Measurements from ENCODE around the gene MRTFA.

MRTFA gene

DNA sequence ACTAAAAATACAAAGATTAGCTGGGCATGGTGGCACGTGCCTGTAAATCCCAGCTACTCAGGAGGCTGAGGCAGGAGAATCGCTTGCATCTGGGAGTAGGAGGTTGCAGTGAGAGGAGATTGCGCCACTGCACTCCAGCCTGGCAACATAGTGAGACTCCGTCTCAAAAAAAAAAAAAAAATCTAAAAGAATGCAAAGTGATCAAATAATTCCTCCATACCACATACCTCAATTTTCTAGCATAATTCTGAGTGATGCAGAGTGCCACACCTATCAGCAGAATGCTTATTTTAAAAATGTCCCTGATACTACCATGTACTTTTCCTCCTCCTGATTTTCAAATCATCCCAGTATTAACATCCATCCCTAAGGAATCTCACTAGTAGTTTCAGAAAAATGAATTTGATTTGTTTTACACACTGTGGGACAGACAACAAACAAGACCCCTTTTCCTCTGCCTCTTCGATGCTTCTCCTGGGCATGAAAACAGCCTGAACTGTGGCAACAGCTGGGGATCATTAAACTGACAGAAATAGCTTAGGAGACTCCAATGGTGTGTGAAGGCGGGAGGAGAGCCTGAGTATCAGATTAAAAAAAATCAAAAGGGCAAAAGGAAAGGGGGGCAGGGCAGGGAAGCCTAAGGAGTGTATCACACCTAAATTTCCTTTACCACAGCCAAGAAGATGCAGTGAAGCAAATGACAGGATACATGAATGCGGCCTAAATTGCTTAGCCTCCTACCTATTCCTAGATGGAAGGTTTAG lies 151.4 kb downstream of the MRTFA start:
- no peak for DNase-seq

DNA sequence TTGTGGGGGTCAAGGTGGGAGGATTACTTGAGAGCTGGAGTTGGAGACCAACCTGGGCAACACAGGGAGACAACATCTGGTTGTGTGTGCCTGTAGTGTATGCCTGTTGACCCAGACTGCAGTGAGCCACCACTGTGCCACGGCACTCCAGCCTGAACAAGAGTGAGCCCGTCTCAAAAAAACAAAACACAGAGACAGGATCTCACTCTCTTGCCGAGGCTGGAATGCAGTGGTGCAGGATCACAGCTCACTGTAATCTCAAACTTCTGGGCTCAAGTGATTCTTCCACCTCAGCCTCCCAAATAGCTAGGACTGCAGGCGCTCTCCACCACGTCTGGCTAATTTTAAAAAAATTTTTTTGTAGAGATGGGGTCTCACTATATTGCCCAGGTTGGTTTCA lies 153.6 kb downstream of the MRTFA start:
- DNase-seq: no peak

DNA sequence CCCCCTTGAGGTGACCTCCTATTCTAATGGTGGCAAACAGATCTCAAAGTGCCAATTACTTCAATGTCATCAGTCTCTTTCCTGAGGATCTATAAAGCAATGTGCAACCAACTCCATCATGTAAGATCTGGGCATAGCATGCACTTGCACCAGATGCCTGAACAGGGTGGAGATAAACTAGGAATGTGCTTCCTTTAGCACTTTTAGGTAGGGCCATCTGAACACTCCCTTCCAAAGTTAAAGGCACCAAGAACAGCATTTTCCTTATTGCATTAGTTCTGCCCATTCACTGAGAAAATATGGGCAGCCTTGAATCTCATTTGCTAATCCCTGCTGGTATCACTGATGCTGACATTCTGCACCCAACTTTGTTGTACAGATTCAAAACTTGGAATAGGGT lies 154.1 kb downstream of the MRTFA start:
- no peak for DNase-seq

DNA sequence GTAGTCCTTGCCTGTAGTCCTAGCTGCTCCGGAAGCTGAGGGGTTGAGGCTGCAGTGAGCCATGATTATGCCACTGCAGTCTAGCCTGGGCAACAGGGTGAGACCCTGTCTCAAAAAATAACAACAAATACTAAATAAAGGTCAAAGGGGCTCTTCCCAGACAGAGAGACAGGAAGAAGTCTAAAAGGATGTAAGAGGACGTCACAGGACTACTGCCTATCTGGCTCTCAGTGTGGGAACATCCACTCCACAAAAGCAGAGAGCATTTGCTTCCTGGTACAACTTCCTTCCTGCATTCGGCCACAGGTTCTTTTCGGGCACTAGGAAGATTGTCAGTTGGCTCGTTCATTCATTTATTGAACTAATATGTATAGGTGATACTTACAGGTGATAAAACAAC lies 155.5 kb downstream of the MRTFA start:
- no peak for DNase-seq

DNA sequence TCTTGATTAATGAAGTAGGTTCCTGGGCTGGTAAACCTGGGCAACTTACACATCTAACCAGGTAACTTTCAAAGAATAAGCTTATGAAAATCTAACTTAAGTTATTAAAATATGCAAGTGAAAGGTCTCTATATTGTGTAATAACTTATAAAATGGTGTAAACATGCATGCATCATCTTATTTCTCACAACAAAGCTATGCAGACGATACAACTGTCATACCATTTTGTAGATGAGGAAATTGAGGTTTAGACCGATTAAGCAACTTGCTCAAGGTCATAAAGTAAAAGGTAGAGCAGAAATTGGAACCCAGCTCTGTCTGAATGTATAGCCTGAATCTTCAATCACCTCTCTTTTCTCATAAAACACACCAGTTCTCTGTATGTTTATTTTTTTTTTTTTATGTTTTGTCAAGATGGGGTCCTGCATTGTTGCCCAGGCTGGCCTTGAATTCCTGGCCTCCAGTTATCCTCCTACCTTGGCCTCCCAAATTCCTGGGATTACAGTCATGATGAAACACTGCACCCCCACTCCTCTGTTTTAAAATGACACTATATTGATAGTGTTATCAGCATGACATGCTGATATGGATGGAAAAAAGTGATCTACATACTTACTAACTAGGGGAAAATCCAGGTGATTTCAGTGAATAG lies 156.5 kb downstream of the MRTFA start:
- no peak for DNase-seq

DNA sequence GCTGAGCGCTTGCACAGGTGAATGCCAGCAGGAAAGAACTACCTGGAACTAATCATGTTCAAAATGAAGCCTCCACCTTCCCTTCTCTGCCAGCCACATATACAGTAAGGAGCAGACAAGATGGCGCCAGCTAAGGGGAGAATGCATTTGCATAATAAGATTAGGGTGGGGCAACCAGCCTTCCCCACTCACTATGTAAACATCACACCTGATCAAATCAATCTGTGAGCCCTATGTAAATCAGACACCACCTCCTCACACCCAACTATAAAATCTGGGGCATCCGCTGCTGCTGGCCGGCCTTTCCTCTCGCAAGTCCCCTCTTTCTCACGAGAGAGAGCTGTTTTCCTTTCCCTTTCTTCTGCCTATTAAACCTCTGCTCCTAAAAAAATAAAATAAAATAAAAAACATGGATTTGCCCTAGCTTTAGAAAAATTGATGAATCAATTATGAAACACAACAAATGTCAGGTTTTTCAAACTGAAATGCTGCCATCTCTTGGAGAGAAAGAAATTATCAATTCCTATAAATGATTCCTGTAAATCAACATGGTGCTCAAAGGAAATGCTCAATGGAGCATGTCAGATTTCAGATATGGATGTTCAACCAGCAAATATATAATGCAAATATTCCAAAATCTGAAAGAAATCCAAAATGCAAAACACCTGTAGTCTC lies 157.3 kb downstream of the MRTFA start:
- no peak for DNase-seq

DNA sequence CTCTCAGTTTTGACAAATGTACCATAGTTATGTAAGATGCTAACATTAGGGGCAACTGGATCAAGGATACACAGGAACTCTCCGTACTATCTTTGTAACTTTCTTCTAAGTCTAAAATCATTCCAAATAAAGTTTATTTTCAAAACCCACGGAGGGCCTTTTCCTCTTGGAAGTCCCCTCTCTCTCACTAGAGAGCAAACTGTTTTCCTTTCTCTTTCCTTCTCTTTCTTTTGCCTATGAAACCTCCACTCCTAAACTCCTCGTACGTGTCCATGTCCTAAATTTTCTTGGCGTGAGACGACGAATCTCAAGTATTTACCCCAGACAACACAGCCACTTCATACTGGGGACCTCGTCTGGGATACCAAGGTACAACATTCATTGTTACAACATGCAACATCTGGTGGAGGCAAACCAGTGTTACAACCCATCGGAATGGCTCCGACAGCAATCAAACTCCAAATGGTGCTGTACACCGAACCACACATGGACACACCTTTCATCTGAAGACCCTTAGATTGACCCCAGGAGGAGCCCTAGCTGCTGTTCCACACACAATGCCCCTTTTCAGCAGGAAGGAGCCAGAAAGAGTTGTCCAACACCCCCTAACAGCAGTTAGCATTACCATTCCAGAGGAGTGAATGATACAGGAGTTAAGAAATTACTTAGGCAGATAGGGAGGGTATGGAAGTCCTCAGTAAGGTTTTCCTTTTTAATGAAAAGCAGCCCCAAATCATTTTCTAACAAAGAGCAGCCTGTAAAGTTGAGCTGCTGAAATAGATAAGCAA lies 158.0 kb downstream of the MRTFA start:
- DNase-seq: no peak

DNA sequence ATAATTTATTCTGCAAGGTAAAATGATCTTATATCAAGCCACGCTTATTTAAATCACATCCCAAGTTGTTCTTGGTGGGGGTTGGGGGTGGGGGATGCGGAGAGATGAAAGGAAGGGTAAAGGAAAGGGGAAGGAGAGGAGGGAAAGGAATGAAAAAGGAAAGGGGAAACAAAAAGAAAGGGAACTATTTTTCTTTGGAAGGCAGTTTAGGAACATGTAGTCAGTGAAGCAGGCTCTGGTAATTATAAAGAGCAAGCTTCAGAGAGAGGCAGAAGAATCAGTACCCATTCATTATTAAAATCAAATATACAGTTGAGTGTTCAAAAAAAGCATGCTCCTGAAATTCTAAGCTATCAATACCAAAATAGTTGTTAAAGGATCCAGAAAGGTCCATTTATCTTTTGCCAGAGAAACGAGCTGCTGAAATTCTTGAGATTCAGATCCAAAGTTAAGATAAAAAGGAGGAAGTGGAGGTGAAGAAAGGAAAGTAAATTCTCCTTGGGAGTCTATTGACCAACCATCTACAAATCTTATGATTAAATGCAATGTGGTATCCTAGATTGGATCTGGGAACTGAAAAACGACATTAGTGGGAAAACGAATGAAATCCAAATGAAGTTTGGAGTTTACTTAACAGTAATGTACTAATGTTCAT lies 158.7 kb downstream of the MRTFA start:
- no peak for DNase-seq

DNA sequence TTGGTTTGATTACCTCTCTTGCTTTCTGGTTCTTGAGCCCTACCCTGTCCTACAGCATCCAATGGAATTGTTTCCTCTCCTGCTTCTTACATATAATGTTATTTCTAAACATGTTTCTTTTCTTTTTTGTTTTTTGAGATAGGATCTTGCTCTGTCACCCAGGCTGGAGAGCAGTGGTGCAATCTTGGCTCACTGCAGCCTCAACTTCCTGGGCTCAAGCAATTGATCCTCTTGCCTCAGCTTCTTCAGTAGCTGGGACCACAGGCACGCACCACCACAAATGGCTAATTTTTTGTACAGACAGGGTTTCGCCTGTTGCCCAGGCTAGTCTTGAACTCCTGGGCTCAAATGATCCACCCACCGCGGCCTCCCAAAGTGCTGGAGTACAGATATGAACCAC lies 160.2 kb downstream of the MRTFA start:
- no peak for DNase-seq

DNA sequence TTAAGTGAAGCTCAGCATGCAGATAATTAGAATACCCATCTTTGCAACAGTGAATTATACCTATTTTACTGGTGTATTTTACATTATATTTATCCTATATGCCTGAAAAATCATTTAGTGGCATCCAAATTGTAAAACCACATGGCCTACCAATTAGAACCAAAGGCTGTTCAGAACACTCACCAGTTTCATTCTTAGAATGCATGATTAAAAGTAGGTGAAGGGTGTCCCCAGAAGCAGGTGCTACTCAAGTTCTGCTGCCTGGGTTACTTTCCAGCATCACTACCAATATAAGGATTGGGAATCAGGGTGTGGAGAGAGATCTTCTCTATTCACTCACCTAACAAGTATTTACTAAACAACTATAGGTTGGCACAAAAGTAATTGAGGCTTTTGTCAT lies 162.8 kb downstream of the MRTFA start:
- no peak for DNase-seq

DNA sequence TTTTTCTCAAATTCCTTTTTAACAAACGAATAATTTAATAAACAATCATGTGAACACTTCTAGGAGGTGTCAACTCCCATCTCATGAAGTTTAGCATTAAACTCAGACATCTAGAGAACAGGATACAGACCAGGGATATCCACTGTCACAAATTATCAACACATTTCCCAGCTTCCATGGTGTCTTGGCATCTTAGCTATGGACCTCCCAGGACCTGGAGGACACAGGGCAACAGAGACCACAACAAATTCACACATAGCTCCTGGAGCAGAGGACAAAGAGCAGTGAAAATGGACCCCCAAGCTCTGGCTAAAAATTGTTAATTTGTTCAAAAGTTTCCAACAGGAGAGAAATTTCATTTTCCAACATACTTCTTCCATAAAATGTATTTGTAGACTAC lies 163.9 kb downstream of the MRTFA start:
- no peak for DNase-seq

DNA sequence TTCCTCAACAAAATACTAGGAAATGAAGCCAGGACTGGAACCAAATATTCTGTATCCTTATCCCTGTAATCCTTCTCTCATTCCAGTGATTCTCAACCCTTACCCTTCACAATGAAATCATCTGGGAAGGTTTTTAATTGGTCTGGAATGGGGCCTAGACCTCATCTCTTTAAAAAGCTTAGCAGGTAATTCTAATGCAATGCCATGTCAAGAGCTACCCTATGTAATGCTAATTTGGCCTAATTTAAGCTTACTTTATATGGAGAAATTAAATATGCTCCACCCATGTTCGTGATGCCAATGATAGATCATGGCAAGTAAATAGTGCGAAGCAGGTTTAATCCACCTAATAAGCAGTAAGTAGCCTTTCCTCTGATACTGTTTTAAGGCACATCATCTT lies 164.5 kb downstream of the MRTFA start:
- no peak for DNase-seq

DNA sequence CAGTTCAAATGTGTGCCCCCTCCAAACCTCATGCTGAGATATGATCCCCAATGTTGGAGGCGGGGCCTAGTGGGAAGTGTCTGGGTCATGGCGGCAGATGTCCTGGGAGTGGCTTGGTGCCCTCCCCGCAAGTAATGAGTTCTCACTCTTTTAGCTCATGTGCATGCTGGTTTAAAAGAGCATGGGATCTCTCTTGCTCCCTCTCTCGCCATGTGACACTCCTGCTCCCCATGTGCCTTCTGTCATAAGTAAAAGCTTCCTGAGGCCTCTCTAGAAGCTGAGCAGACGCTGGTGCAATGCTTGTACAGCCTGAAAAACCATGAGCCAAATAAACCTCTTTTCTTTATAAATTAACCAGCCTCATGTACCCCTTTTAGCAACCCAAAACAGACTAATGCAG lies 167.3 kb downstream of the MRTFA start:
- no peak for DNase-seq

DNA sequence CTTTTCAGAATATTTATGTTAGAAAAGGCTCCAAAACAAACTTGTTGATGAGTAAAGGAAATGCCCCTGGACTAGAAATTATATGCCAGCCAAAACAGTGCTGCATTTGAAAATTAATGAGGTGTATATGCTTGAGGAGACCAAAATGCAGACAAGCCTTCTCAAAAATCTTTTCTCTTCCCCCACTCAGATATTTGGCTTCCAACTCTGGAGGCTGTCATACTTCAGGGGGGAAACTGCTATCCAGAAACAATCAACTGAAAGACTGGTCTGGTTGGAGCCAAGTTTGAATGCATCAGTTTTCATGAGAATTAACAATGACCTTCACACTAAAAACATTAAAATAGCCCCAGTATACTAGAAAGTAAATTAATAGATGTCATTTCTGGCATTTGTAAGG lies 167.9 kb downstream of the MRTFA start:
- no peak for DNase-seq

DNA sequence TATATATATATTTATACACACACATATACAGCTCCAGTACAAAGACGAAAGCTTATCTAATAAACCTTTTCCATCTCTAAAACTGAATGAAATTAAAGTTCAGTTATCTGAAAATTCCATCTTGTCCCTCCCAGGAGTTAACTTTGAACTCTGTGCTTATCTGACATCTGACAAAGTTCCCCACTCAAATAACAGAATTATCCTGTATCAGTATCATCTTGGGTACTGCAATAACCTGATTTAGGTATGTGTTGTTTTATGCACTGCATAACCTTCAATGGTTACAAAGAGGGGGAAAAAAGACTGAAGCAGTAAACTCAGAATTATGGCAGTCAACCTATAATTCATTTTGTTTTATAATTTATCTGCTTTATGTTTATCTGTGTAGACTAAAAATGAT lies 169.5 kb downstream of the MRTFA start:
- no peak for DNase-seq

DNA sequence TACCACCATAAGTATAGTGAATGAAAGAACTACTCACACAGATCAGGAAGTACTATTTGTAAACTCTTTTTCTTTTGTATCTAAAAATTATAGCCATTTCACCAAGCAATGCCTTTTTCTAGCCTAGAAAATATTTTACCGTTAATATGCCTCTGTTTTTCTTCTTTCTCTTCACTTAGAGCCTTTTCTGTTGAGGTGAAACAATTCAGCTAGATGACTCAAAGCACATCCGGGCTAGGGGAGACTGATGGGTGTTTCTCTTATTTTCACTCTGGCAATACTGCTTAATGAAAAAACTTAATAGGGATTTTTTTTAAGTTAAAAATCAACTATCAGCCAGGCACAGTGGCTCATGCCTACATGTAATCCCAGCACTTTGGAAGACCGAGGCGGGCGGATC lies 172.8 kb downstream of the MRTFA start:
- DNase-seq: peak; percentile 34

DNA sequence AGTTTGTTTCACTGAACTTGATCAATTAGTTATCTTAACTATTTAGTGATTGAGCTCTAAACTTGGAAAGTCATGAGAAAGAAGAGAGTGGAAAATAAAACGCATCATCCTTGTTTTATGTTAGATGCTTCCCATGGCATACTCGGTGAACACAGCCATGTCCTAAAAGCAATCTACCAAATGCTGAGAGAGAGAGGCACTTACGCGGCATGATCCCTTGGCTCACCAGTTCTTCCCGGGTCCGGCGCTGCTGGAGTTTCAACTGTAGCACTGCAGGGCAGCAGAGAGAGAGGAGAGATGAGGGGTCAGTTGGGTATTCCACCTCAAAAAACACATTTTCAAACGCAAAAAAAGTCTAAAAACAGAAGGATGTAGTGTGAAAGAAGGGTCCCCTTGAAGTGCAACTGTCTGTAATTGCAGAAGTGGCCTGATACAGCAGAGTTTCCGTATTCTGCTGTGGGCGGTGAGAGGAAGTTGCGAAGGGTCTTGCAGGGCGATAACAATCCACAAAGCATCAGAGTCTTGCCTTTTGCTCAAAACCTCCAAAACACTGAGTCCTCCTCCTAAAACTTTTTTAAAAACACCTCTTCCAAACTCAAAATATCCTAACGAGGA lies 173.4 kb downstream of the MRTFA start:
- DNase-seq: peak; percentile 39

DNA sequence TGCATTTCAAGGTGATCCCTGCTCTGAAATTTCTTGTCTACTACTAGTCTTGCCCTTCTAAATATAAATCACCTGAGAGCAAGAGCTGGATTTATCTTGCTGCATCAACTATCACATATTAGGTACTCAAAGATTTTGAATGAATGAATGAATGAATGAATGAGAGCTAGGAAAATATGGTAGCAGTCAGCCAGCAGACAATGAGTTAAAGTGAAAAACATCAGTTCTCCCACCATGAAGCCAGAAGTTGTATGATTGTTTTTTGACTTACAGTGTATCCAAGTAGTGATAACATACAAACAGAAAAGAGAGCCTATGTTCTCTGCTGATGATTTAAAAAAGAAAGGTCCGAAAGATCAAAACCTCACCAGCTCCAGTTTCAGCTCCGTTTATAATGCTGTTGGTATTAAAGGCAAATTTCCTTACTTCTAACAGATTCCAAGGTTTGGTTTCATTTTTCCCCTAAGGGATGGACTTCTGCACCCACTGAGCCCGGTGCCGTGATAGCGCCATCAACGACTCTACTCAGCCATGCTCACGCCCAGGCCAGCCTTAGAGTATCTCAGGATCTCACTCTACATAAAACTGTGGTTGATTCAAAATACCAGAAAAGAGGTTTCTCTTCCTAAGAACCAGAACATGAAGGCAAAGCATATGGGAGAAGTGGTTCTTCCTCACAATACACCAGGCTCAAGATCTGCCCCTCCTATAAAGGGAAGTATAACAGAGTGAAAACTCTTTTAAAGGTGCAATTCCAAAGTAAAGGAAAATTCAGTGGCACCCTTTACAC lies 174.1 kb downstream of the MRTFA start:
- no peak for DNase-seq

DNA sequence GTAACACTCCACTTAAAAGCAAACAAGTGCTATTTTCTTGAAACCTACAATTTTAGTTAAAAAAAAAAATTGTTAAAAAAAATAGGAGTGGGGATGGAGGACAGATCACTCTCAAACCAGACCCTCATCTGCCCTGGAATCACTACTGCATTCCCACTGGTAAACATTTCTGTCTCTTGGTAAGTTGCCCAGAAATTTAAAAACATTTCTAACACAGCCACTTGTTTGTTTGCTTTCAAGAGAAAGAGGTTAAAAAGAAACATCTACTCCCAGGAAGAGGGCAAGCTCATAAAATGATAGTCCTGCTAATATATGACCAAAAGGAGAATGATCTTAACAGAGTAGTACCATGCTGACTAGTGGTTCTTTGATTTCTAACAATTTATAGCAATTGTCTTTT lies 182.8 kb downstream of the MRTFA start:
- no peak for DNase-seq

DNA sequence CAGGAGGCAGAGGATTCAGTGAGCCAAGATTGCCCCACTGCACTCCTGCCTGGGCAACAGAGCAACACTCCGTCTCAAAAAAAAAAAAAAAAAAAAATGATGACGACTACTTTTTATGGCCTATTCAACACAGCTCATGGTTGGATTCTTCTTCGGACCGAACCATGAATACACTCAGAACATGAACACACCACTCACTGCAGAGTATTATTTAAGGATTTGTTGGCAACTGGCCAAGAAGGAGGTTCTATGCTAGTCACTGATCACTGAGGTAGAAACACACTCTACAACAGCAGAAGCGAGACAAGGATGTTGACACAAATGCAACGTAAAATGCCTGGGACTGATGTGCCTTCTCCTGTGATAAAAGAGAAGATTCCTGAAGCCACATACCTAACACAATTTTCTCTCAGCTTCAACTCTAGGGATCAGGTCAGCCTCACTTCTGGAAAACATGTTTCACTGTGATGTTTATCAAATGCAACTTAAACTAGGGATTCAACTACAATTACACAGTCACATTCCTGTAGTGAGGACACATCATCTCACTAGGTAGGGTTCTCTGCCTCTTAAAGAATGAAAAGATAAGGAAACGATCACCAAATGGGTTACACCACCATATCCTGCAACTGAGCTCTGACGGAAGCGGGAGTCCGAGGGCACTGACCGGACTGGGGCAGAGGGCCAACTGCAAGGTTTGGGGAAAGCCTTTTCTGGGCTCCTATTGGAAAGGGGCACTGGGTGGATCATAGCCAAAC lies 183.6 kb downstream of the MRTFA start:
- DNase-seq: no peak

DNA sequence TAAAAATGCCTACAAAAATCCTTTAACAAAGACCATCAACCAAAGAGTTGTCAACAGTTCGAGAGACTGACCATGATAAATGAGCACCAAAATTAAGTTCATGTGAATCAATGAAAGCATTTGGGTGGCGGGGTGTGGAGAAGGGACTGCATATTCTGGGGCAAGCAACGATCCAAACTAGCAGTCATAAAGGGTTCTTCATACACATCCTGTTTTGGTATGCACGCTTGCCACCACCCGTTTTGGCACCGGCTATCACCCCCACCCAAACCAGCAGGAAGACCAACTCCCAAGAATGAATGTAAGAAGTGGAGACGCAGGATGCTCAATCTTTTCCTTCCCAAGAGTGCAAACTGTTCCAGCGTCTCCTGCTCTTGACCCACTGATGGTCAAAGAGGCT lies 185.3 kb downstream of the MRTFA start:
- no peak for DNase-seq
